Measurements from ENCODE around the gene TNFRSF25. TPM values are rescaled to one million over a fixed set of nuclear protein-coding genes. Genes with fewer than 3 reads are reported as not detected.

TNFRSF25 gene
- total and polyA plus RNA-seq, 2 experiments from 2014 or later = 3.1 to 5.6 TPM

- WGBS, 2 experiments (ENCODE audit: low coverage in 1 of 2, low lambda C conversion rate in 2 of 2, missing lambda C conversion rate in 2 of 2) = 60 to 71% methylated on average over 11 to 12 of the region's 13 CpGs
- Histone ChIP-seq H3K79me2 (ENCODE audit: insufficient read depth) (no peaks in the 10 kb centered on the region), H3K4me2 (ENCODE audit: unreplicated experiment) (no peak overlapping the region), H4K20me1 (ENCODE audit: insufficient read depth) (no peaks in the 10 kb centered on the region), H3K9me3 (ENCODE audit: low read depth) (no peaks in the 10 kb centered on the region), H3K27me3 (replicated peaks; ENCODE audit: insufficient read depth) (no peaks in the 10 kb centered on the region), H3K4me3 (no peak overlapping the region), H3K9ac (no peak overlapping the region), H3K9me2 (ENCODE audit: insufficient read depth) (no peaks in the 10 kb centered on the region), H2AFZ (no peak overlapping the region), H3K4me1 (ENCODE audit: insufficient read depth) (no peaks in the 10 kb centered on the region), H3F3A (ENCODE audit: insufficient read depth) (no peaks in the 10 kb centered on the region), H3K36me3 (ENCODE audit: low read depth) (no peaks in the 10 kb centered on the region), H3K27ac (no peak overlapping the region)
- DNase-seq = no peak
- TF ChIP-seq EZH2 (IDR thresholded peaks at IDR 0.05; ENCODE audit: insufficient read depth, poor library complexity, severe bottlenecking) (no peak), EZH2phosphoT487 (IDR thresholded peaks at IDR 0.05; ENCODE audit: insufficient read depth, low read depth) (no peak)
- in situ Hi-C loops (cut with MboI) = no loop called here
Observed at GRCh38 chr1:6474815-6475282, 8.9 kb upstream of the TNFRSF25 start.

DNA sequence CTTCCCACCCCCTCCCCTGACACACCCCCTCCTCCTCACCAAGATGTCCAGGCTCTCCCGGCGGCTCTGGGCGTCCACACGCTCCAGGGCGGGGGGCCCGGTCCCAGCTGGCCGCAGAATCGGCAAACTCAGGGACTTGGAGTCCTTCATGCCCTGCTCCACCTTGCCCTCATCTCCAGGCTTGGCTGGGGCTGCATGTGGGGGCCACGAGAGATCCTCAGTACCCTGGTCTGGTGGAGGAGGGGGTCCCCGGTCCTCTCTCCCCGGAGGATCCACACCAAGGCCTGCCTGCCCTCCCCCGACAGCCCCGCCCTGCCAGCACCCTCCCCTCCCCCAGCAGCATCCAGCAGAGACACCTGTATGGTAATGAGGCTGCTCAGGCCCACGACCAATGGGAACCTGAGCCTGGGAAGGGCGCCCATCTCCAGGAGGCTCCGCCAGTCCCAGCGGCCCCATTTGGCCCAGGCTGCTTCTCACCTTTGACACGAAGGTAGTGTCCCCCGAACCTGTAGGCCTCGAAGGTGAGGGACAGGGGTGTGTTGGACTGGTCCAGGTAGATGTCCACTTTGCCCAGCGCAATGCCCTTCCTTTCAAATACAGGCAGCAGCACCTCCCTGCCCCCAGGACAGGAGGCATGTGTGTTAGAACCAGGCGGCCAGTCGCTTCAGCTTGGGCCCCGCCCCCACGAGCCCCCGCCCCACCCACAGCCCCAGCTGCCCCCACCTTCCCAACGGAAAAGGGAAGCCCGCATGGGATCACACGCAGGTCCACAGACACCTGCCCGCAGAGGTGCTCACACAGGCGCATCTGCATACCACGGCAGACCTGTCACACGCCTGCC lies 8.2 kb upstream of the TNFRSF25 start:
- no peak overlapping the region for H3K4me2 ChIP-seq (ENCODE audit: unreplicated experiment)
- no peak overlapping the region for H3K9ac ChIP-seq
- no peaks in the 10 kb centered on the region for H4K20me1 ChIP-seq (ENCODE audit: insufficient read depth)
- H3F3A ChIP-seq (ENCODE audit: insufficient read depth) = no peaks in the 10 kb centered on the region
- H3K27ac ChIP-seq = no peak overlapping the region
- H3K79me2 ChIP-seq (ENCODE audit: insufficient read depth) = no peaks in the 10 kb centered on the region
- no peaks in the 10 kb centered on the region for H3K4me1 ChIP-seq (ENCODE audit: insufficient read depth)
- WGBS, 2 experiments (ENCODE audit: low coverage in 1 of 2, low lambda C conversion rate in 2 of 2, missing lambda C conversion rate in 2 of 2) = 56 to 67% methylated on average over 25 to 33 of the region's 33 CpGs
- TF ChIP-seq EZH2phosphoT487 (IDR thresholded peaks at IDR 0.05; ENCODE audit: insufficient read depth, low read depth) = no peak
- no peak for TF ChIP-seq EZH2 (IDR thresholded peaks at IDR 0.05; ENCODE audit: insufficient read depth, poor library complexity, severe bottlenecking)
- no peaks in the 10 kb centered on the region for H3K9me2 ChIP-seq (ENCODE audit: insufficient read depth)
- H3K4me3 ChIP-seq = no peak overlapping the region
- no peaks in the 10 kb centered on the region for H3K9me3 ChIP-seq (ENCODE audit: low read depth)
- in situ Hi-C loops (cut with MboI) = no loop called here
- no peaks in the 10 kb centered on the region for H3K36me3 ChIP-seq (ENCODE audit: low read depth)
- no peak overlapping the region for H2AFZ ChIP-seq
- H3K27me3 ChIP-seq (replicated peaks; ENCODE audit: insufficient read depth) = no peaks in the 10 kb centered on the region
- no peak for DNase-seq

GRCh38 chr1:6473156-6473555 lies 7.2 kb upstream of the TNFRSF25 start:
- no peaks in the 10 kb centered on the region for H3K4me1 ChIP-seq (ENCODE audit: insufficient read depth)
- no peaks in the 10 kb centered on the region for H3K79me2 ChIP-seq (ENCODE audit: insufficient read depth)
- H3K4me3 ChIP-seq = no peak overlapping the region
- H2AFZ ChIP-seq = no peak overlapping the region
- H3K9ac ChIP-seq = no peak overlapping the region
- no peaks in the 10 kb centered on the region for H4K20me1 ChIP-seq (ENCODE audit: insufficient read depth)
- no peaks in the 10 kb centered on the region for H3K27me3 ChIP-seq (replicated peaks; ENCODE audit: insufficient read depth)
- DNase-seq = no peak
- H3K9me2 ChIP-seq (ENCODE audit: insufficient read depth) = no peaks in the 10 kb centered on the region
- H3K27ac ChIP-seq = no peak overlapping the region
- 84 to 87% methylated on average over 9 to 17 of the region's 18 CpGs for WGBS, 2 experiments (ENCODE audit: low coverage in 1 of 2, low lambda C conversion rate in 2 of 2, missing lambda C conversion rate in 2 of 2)
- in situ Hi-C loops (cut with MboI) = no loop called here
- H3K36me3 ChIP-seq (ENCODE audit: low read depth) = no peaks in the 10 kb centered on the region
- H3K9me3 ChIP-seq (ENCODE audit: low read depth) = no peaks in the 10 kb centered on the region
- H3K4me2 ChIP-seq (ENCODE audit: unreplicated experiment) = no peak overlapping the region
- H3F3A ChIP-seq (ENCODE audit: insufficient read depth) = no peaks in the 10 kb centered on the region
- TF ChIP-seq EZH2 (IDR thresholded peaks at IDR 0.05; ENCODE audit: insufficient read depth, poor library complexity, severe bottlenecking) (no peak), EZH2phosphoT487 (IDR thresholded peaks at IDR 0.05; ENCODE audit: insufficient read depth, low read depth) (no peak)

- WGBS, 2 experiments (ENCODE audit: low coverage in 1 of 2, low lambda C conversion rate in 2 of 2, missing lambda C conversion rate in 2 of 2) = 87 to 89% methylated on average over 9 to 10 of the region's 10 CpGs
- Histone ChIP-seq H3K9me2 (ENCODE audit: insufficient read depth) (no peaks in the 10 kb centered on the region), H3K4me1 (ENCODE audit: insufficient read depth) (no peaks in the 10 kb centered on the region), H3K4me2 (ENCODE audit: unreplicated experiment) (no peak overlapping the region), H2AFZ (no peak overlapping the region), H3K36me3 (ENCODE audit: low read depth) (no peaks in the 10 kb centered on the region), H3K79me2 (ENCODE audit: insufficient read depth) (no peaks in the 10 kb centered on the region), H3K4me3 (no peak overlapping the region), H3K27me3 (replicated peaks; ENCODE audit: insufficient read depth) (no peaks in the 10 kb centered on the region), H3K27ac (no peak overlapping the region), H3F3A (ENCODE audit: insufficient read depth) (no peaks in the 10 kb centered on the region), H3K9me3 (ENCODE audit: low read depth) (no peaks in the 10 kb centered on the region), H3K9ac (no peak overlapping the region), H4K20me1 (ENCODE audit: insufficient read depth) (no peaks in the 10 kb centered on the region)
- in situ Hi-C loops (cut with MboI) = no loop called here
- no peak for DNase-seq
- TF ChIP-seq EZH2phosphoT487 (IDR thresholded peaks at IDR 0.05; ENCODE audit: insufficient read depth, low read depth) = no peak
- TF ChIP-seq EZH2 (IDR thresholded peaks at IDR 0.05; ENCODE audit: insufficient read depth, poor library complexity, severe bottlenecking) = no peak
Observed at GRCh38 chr1:6472391-6472790, 6.4 kb upstream of the TNFRSF25 start.
